ENCODE data around the gene MARCHF11. TPM values are rescaled to one million over a fixed set of nuclear protein-coding genes. Genes with fewer than 3 reads are reported as not detected.

MARCHF11 gene
- polyA plus RNA-seq, 1 experiment, result not detected

DNA sequence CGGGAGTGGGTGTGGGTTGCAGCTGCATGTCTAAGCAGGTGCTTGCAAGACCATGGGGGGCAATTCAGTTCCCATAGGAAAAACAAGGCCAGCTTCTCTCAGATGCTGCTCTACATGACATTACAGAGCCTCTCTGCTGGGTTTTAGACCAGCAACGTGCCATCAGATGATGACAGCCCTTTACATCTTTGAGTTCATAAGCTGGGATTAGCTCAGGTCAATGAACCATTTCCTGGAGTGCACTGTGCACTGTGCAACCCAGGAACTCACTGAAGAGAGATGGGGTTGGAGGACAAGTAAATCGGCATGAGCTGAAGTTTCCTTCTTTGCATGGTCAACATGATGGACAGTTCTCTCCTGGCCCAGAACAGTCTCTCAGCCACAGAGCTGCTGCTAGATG lies 160.6 kb downstream of the MARCHF11 start:
- DNase-seq (ENCODE audit: low read depth, low spot score), result no peak
- TF ChIP-seq, protein P1, sequence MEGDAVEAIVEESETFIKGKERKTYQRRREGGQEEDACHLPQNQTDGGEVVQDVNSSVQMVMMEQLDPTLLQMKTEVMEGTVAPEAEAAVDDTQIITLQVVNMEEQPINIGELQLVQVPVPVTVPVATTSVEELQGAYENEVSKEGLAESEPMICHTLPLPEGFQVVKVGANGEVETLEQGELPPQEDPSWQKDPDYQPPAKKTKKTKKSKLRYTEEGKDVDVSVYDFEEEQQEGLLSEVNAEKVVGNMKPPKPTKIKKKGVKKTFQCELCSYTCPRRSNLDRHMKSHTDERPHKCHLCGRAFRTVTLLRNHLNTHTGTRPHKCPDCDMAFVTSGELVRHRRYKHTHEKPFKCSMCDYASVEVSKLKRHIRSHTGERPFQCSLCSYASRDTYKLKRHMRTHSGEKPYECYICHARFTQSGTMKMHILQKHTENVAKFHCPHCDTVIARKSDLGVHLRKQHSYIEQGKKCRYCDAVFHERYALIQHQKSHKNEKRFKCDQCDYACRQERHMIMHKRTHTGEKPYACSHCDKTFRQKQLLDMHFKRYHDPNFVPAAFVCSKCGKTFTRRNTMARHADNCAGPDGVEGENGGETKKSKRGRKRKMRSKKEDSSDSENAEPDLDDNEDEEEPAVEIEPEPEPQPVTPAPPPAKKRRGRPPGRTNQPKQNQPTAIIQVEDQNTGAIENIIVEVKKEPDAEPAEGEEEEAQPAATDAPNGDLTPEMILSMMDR (IDR thresholded peaks at IDR 0.05; ENCODE audit: low read depth, low read length), result no peak
- H3K27ac ChIP-seq (ENCODE audit: low read depth, low read length), result no peak overlapping the region
- H3K4me3 ChIP-seq (ENCODE audit: low read depth, low read length), result no peak overlapping the region
- ChIA-PET POLR2A (no interaction called here), CTCF (no interaction called here)
- no peaks in the 10 kb centered on the region for H3K27me3 ChIP-seq (ENCODE audit: control insufficient read depth, insufficient read depth, low read length)
- H3K9me3 ChIP-seq (ENCODE audit: control insufficient read depth, insufficient read depth, low read length), result no peaks in the 10 kb centered on the region

DNA sequence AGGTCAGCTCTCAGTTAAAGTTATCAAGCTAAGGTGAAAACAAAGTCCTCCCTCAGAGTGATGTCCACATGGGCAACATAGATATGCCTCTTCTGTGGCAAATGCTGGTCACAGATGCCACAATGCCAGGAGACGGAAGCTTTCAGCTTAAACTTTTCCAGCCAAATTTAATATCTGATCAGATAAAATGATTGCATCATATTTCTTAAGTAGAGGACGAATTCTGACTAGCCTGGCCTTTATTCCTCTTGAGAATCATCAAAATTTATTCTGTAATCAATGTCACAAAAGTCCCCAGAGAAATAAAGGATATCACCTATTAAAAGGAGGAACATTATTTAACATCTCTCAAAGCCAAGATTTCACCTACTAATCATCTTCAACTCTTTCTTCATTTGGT lies 161.9 kb downstream of the MARCHF11 start:
- no peaks in the 10 kb centered on the region for H3K9me3 ChIP-seq (ENCODE audit: control insufficient read depth, insufficient read depth, low read length)
- no peak overlapping the region for H3K4me3 ChIP-seq (ENCODE audit: low read depth, low read length)
- ChIA-PET POLR2A (no interaction called here), CTCF (no interaction called here)
- no peak overlapping the region for H3K27ac ChIP-seq (ENCODE audit: low read depth, low read length)
- TF ChIP-seq, protein P1 (IDR thresholded peaks at IDR 0.05; ENCODE audit: low read depth, low read length), result no peak
- DNase-seq (ENCODE audit: low read depth, low spot score), result no peak
- no peaks in the 10 kb centered on the region for H3K27me3 ChIP-seq (ENCODE audit: control insufficient read depth, insufficient read depth, low read length)

Small RNAs within 50 kb of the gene (small RNA-seq; reads per million reads assigned to genes)
- gene RNA5SP178 (ENCODE audit: insufficient read length, low read depth), result not detected

Data from AG04450 (cell line).